ENCODE results near the gene KLHL34. TPM values are rescaled to one million over a fixed set of nuclear protein-coding genes. Genes with fewer than 3 reads are reported as not detected.

Gene KLHL34
- total RNA-seq, 1 donor = 0.21 TPM

DNA sequence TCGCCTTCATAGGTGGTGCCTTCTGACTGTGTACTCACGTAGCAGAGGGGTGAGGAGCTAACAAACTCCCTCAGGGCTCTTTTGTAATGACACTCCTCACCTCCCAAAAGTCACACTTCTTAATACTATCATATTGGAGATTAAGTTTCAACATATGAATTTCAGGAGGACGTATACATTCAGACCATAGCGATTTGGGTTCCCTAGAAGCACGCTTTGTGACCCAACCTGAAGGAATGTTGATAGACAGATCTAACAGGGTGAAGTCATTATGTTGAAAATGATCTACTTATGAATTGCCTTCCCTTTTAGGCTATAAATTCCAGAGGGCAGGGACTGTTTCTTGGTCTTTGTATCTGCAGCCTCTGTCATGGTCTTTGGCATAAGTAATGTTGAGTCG, 3.2 kb upstream of the KLHL34 start:
- Histone ChIP-seq H3K9me3 (ENCODE audit: low read depth, low read length) (no peaks in the 10 kb centered on the region), H3K4me1 (ENCODE audit: insufficient read depth, low read length) (no peaks in the 10 kb centered on the region), H3K4me3 (ENCODE audit: low read length) (no peak overlapping the region), H3K27me3 (ENCODE audit: insufficient read depth, low read length) (peaks cover 5% of the 10 kb centered on the region)

DNA sequence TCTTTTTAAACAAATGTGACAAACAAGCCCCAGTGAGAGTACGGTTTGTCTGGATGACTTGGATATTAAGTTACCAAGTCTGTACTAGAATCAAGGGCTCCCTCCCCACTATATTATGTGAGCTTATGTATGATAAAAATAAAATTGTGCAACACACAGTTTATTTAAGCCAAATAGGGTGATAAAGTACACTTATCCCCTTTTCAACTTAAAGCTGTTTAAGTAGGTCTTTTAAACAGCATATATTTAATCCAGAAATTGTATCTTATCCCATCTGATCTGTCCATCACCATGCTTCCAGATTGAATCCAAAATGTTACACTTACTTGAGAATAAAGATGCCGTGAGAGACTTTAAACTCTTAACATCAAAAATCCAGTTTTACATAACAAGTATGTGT, 2.0 kb upstream of the KLHL34 start:
- Histone ChIP-seq H3K4me1 (ENCODE audit: insufficient read depth, low read length) (no peaks in the 10 kb centered on the region), H3K9me3 (ENCODE audit: low read depth, low read length) (no peaks in the 10 kb centered on the region), H3K4me3 (ENCODE audit: low read length) (no peak overlapping the region), H3K27me3 (ENCODE audit: insufficient read depth, low read length) (peaks cover 8% of the 10 kb centered on the region)

DNA sequence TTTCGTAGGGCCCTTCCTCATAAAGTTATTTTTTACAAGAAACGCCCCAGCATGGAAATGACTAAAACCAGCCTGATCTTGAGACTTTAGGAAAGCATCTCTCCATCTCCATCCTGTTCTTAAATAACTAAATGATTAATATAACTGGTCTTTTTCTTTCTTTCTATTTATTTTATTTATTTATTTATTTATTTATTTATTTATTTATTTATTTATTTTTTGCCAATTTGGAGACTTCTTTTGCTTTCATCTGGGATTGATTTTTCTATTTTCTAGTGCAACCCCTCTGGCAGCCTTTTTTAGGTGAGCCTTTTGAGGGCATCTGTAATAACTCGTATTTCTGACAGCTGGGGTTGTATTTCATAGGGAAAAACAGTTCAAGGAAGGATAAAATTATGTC, 1.2 kb upstream of the KLHL34 start:
- Histone ChIP-seq H3K4me3 (ENCODE audit: low read length) (no peak overlapping the region), H3K4me1 (ENCODE audit: insufficient read depth, low read length) (no peaks in the 10 kb centered on the region), H3K27me3 (ENCODE audit: insufficient read depth, low read length) (peaks cover 8% of the 10 kb centered on the region), H3K9me3 (ENCODE audit: low read depth, low read length) (no peaks in the 10 kb centered on the region)

DNA sequence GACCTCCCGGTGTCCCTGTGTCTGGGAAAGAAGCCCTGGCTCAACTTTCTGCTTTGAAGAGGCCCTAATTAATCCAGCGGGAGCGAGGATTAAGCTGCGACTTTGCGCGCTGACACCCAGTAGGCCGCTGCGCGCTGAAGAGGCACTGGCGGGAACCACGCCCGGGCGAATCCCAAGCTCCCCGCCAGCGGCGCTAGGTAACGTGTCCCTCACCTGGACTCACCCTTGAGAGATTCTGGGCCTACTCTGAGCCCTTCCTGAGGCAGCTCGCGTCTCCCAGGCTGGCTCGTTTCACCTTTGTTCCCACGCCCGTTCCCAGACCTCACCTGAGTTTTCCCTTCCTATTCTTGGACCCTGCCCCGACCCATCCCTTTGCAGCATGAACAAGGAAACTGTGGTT, 616 bp upstream of the KLHL34 start:
- H3K27me3 ChIP-seq (ENCODE audit: insufficient read depth, low read length) = peaks cover 8% of the 10 kb centered on the region
- no peaks in the 10 kb centered on the region for H3K9me3 ChIP-seq (ENCODE audit: low read depth, low read length)
- H3K4me1 ChIP-seq (ENCODE audit: insufficient read depth, low read length) = no peaks in the 10 kb centered on the region
- H3K4me3 ChIP-seq (ENCODE audit: low read length) = peak overlapping the region; percentile 18

DNA sequence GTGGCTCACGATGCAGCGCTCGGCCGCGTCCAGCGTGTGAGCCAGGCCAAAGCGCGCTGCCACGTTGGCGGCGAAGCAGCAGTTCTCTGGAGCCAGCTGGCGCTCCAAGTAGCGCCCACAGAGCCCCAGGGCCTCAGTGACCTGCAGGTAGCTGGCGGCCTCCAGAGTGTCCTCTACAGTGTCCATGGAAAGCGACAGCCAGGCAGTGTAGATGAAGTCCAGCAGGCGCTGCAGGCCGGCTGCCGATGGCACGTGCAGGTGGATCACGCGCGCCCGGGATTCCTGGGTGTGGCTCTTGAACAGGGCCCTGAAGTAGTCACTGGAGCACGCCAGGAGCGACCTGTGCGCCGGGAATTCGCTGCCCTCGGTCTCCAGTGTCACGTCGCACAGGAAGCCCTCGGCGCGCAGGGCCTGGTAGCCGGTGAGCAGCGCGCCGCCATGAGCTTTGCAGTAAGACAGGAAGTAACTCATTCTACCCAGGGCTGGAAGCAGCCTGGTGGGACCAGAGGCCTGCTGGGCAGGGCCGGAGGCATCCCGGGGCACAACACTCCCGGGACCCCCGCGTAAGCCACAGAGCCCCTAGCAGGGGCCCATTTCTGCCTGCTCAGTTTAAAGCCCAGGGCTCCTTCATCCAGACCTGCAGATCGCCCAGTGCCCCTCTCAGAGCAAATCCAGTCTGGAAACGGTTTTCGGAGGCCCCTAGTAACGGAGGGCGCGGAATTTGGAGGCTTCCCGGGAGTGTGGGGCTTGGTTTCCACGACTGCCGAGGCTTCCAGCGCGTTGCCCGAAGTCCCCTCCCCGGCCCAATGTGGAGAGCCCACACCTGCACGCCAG, 595 bp downstream of the KLHL34 start:
- peaks cover 8% of the 10 kb centered on the region for H3K27me3 ChIP-seq (ENCODE audit: insufficient read depth, low read length)
- no peaks in the 10 kb centered on the region for H3K4me1 ChIP-seq (ENCODE audit: insufficient read depth, low read length)
- H3K4me3 ChIP-seq (ENCODE audit: low read length) = peak overlapping the region; percentile 6
- no peaks in the 10 kb centered on the region for H3K9me3 ChIP-seq (ENCODE audit: low read depth, low read length)

DNA sequence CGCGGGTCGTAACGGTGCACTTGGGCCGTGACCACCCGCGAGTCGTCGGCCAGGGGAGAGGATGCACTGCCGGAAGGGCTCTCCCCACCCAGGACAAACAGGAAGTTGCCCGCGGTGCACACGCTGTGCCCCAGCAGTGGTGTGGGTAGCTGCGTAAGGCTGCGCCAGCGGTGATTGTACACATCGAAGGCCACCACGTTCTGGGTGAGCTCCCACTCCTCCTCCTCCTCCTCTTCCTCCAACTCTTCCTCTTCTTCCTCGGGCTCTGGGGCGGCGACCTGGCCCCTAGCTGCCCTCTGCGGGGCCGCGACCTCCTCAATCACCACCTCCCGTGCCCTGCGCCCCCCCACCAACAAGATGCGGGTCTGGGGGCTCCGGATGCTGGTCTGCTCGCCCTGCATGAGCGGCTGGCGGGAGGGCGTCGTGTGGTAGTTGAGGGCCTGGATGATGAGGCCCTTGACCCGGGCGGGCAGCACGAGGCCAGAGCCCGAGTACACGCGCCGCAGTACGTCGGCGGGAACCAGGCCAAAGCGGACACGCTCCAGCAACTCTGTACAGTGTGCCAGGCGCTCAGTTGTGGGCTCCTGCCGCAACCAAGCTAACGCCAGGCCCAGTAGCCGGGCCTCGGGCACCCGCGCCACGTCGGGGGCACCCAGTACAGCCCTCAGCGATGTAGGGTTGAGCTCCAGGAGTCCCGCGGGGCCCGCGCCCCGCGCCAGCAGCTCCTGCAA, 1.4 kb downstream of the KLHL34 start:
- H3K4me3 ChIP-seq (ENCODE audit: low read length) = no peak overlapping the region
- H3K9me3 ChIP-seq (ENCODE audit: low read depth, low read length) = no peaks in the 10 kb centered on the region
- no peaks in the 10 kb centered on the region for H3K4me1 ChIP-seq (ENCODE audit: insufficient read depth, low read length)
- peaks cover 8% of the 10 kb centered on the region for H3K27me3 ChIP-seq (ENCODE audit: insufficient read depth, low read length)

DNA sequence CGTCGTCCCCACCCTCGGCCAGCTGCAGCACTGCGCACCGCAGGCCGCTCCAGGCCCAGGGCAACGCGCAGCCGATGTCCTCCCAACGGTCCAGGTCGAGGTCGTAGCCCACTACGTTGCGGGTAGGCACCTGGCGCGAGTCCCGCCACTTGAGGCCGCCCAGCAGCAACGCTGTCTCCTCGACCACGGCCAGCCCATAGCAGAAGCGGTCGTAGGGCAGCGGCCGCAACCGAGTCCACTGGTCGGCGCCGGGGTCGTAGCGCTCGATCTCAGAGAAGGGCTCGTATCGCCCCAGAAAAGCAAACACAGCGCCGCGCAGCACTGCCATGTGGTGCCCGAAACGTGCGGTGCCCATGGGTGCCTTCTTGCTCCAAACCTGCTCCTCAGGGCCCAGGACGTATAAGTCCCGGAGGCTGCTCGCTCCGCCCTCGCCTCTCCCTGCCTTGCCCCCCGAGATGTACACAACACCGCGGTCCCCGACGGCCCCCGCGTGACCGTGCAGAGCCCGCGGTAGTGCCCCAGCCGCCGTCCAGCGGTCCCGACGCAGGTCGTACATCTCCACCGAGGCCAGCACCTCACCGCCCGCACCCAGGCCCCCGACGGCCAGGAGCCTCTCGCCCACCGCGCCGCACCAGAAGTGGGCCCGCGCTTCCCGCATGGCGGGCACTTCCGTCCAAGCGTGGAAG, 2.1 kb downstream of the KLHL34 start:
- Histone ChIP-seq H3K27me3 (ENCODE audit: insufficient read depth, low read length) (peaks cover 8% of the 10 kb centered on the region), H3K4me3 (ENCODE audit: low read length) (no peak overlapping the region), H3K9me3 (ENCODE audit: low read depth, low read length) (no peaks in the 10 kb centered on the region)

DNA sequence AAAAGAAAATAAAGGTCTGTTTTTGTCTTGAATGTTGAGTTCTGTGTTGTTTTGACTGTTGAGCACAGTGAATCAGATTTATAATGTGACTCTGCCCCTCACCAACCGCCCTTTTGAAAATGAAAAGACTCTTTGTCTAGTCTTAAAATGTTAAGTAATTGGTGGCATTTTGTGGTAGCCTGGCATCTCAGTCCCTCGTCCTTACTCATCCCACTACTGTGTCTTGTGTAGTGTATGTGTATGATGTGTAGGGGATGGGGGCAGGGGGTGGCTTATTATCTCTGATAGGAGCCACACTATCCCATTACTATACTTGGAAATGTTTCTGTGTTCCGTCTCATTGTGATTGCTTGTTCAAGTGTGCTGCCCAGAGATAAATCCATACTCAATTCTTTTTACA, 12.2 kb downstream of the KLHL34 start:
- H3K27me3 ChIP-seq (ENCODE audit: insufficient read depth, low read length) = no peaks in the 10 kb centered on the region
- H3K4me1 ChIP-seq (ENCODE audit: insufficient read depth, low read length) = no peaks in the 10 kb centered on the region
- no peak overlapping the region for H3K4me3 ChIP-seq (ENCODE audit: low read length)
- no peaks in the 10 kb centered on the region for H3K9me3 ChIP-seq (ENCODE audit: low read depth, low read length)

More for the DNA sequence above, 2.1 kb downstream of the KLHL34 start:
- no peaks in the 10 kb centered on the region for H3K4me1 ChIP-seq (ENCODE audit: insufficient read depth, low read length)

DNA sequence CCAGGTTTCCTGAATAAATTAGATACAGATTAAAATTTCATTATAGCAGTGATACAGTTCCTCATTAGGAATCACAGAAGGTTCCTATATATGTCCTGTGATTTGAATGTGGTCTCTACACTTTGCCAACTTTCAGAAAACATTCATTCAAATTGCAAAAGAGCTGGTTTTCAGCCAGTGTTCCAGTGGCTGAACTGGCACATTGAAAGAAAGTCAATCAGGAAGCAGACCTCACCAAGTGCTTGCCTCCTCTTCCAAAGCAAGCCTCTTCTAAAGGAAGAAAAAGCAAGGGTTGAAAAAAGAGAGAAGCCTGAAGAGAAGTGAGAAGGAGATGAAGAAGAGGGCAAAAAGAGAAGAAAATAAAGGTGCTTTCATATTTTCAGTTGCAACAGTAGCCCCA, 12.7 kb downstream of the KLHL34 start:
- Histone ChIP-seq H3K4me3 (ENCODE audit: low read length) (no peak overlapping the region), H3K9me3 (ENCODE audit: low read depth, low read length) (no peaks in the 10 kb centered on the region), H3K4me1 (ENCODE audit: insufficient read depth, low read length) (no peaks in the 10 kb centered on the region), H3K27me3 (ENCODE audit: insufficient read depth, low read length) (no peaks in the 10 kb centered on the region)

DNA sequence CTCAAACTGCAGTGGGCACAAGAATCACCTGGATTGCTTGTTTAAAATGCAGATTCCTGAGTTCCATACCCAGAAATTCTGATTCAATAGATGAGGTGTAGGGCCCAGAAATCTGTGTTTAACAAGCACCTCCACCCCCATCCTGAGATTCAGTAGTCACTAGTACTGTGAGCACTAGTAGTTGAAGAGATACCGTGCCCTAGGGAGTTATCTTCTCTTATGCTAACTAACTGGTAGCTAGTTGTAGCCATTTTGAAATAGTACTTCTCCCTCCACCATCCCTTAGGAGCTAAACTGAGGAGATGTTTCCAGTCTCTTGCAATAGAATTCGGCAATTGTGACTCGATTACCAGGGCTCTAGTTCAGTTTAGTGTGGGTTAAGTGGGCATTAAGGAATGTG, 18.4 kb downstream of the KLHL34 start:
- no peaks in the 10 kb centered on the region for H3K9me3 ChIP-seq (ENCODE audit: low read depth, low read length)
- H3K4me3 ChIP-seq (ENCODE audit: low read length) = no peak overlapping the region
- H3K4me1 ChIP-seq (ENCODE audit: insufficient read depth, low read length) = no peaks in the 10 kb centered on the region
- no peaks in the 10 kb centered on the region for H3K27me3 ChIP-seq (ENCODE audit: insufficient read depth, low read length)

DNA sequence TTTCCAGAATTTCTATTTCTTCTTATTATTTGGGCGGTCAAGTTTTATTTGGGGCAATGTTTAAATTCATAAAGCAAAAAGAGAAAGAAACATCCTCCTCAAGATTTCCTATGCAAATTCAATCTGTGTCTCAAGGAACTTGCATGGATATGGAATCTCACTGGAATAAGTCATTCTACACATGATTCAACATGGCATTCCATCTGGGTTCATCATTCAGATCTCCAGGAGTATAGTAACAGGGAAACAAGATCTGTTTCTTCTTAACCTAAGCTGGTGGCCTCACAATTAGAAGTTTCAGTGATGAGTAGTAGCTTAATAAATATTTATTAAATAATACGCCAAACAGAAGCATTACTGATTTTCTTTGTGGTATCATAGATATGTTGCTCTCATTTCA, 19.8 kb downstream of the KLHL34 start:
- Histone ChIP-seq H3K4me1 (ENCODE audit: insufficient read depth, low read length) (no peaks in the 10 kb centered on the region), H3K27me3 (ENCODE audit: insufficient read depth, low read length) (no peaks in the 10 kb centered on the region), H3K9me3 (ENCODE audit: low read depth, low read length) (no peaks in the 10 kb centered on the region), H3K4me3 (ENCODE audit: low read length) (no peak overlapping the region)

DNA sequence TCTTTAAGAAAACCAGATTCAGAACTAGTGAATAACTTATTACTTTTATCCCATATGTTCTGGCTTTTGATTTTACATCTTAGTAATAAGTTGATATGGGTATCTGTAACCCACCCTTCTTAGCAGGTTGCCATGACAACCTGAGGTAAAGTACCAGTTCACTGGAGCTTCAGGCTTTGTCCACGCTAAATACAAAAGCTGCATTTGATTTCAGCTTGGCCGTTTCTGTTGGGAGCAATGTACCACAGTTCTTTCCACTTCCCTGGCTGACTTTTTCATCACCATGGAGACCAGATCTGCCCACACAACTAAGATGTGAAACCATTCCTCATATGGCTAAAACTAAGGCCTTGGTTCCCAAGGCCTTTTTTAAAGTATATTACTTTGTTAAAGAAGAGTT, 26.1 kb downstream of the KLHL34 start:
- no peak overlapping the region for H3K4me3 ChIP-seq (ENCODE audit: low read length)
- H3K4me1 ChIP-seq (ENCODE audit: insufficient read depth, low read length) = no peaks in the 10 kb centered on the region
- H3K27me3 ChIP-seq (ENCODE audit: insufficient read depth, low read length) = no peaks in the 10 kb centered on the region
- no peaks in the 10 kb centered on the region for H3K9me3 ChIP-seq (ENCODE audit: low read depth, low read length)

DNA sequence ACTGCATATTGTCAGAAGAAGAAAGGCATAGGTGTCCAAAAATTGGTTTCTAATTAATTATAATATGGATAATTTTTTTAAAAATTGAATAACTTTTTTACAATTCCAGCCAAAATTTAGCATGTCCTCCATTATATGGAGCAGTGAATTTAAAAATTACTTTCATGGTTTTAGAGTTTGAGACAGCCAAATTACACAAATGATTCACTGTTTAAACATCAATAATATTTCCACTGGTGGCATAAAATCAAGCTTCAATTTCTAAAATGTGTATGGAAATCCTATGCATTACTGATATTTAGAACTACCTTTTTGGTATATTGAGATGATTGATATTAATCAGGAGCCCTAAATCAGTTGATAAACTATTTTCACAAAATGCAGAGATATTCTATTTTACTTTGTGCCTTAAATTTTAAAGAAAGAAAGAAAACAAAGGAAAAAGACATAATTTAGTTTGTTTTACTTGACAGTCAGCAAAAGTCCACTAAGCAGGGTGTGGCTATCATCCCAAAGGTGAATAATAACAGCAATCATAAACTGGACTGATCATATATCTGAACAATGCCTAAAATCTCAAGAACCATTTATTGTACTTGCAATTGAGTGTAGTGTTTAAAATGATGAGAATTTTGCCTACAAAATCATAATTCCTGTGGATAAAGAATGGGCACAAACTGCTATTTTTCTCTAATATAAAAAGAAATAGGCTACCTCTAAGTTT, 34.2 kb downstream of the KLHL34 start:
- Histone ChIP-seq H3K9me3 (ENCODE audit: low read depth, low read length) (no peaks in the 10 kb centered on the region), H3K27me3 (ENCODE audit: insufficient read depth, low read length) (no peaks in the 10 kb centered on the region), H3K4me1 (ENCODE audit: insufficient read depth, low read length) (no peaks in the 10 kb centered on the region), H3K4me3 (ENCODE audit: low read length) (no peak overlapping the region)

DNA sequence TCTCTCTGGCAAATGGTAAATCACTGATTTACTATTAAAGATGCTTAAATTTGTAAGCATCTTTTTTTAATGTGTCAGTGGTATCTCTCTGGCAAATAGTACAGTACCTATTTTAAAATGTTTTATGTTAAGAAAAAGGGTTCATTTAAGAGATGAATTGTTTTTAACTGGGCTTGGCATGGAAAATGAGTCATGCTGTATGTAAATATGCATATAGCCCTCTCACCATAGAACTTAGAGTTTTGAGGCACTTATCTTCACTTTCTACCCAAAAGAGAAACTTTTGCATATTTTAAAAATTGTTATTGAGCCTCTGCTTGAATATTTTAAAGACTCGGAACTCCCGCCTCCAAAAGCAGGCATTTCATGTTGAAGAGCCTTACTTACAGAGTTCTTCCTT, 37.9 kb downstream of the KLHL34 start:
- Histone ChIP-seq H3K4me1 (ENCODE audit: insufficient read depth, low read length) (no peaks in the 10 kb centered on the region), H3K4me3 (ENCODE audit: low read length) (no peak overlapping the region), H3K9me3 (ENCODE audit: low read depth, low read length) (no peaks in the 10 kb centered on the region), H3K27me3 (ENCODE audit: insufficient read depth, low read length) (no peaks in the 10 kb centered on the region)

DNA sequence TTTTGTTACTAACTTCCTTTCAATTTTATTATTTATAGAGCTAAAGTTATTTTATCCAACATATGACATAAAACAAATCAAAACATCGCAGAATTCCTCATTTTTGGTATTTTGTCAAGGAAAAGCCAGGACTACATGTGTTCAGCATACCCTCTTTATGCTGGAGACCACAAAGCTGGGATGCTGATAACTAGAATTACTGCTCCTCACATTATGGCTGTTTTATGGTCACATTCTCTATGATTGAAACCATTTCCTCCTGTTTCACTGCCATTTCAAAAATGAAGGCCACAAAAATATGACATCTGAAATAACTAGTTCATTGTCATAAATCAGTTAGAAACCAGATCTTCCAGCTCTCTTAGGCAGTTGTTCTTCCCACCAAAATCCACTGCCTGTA, 41.7 kb downstream of the KLHL34 start:
- Histone ChIP-seq H3K9me3 (ENCODE audit: low read depth, low read length) (no peaks in the 10 kb centered on the region), H3K4me3 (ENCODE audit: low read length) (no peak overlapping the region), H3K4me1 (ENCODE audit: insufficient read depth, low read length) (no peaks in the 10 kb centered on the region), H3K27me3 (ENCODE audit: insufficient read depth, low read length) (no peaks in the 10 kb centered on the region)

Measured in mononuclear cell (primary cell).